Measurements from ENCODE around the gene HAND2.

Gene HAND2

DNA sequence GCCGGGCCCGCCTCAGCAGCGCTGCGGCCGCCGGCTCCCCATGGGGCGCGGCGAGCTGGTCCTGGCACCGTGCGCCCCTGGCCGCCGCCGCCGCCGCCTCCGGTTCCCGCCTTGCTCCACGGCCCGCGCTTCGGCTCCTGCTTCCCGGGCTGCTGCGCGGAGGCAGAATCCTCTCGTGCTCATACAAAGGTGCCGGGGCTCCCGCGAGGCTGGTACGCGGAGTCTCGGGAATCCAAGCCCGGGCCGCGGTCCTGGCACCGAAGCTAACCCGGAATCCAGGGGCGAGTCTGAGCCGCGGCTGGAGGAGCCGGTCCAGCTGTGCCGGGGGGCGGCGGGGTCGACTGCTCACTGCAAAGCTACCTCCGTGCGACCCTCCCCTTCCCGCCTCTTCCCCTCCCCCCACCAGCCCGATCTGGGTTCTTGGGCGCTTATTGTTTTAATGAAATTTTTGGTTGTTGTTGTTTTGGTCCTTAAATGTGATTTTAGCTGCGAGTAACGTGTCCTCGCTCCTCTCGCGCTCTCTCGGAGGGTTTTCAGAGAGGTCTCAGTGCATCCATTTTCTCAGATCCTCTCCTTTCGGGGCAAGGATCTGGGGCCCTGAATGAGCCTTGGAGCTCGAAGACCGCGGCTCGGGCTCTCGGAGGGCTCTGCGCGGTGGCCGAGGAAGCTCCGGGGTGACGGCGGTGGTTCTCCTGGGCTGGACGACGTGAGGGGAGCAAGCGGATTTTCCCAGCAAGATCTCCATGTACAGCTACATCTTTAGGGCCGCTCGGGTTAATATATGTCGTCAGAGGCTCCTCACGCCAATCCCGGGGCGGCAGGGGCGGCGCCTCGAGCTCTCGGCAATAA is at the start of gene HAND2:
Gene HAND2 (minus strand): TSS at position 753 of the 849 bp plus-strand sequence. CDS start 940 bp downstream, outside the sequence.
- peak; percentile 24 for DNase-seq

DNA sequence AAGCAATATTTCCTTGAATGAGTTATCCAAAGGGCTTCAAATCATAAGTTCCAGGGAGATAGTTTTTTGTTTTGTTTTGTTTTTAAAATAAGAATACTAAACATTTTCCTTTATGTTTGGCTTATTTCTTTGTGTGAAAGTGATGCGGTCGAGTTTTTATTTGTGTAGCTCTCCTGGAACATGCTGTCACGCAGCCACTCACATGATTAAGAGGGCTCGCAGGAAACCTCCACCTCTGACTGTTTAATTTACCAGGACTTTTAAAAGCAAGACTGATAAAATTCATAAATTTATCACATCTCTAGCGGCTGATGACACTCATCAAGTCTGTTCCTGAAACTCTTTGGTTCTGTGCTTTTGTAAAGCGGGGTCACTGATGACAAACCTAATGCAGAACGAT is 48.9 kb upstream of the HAND2 start:
- no peak for DNase-seq

DNA sequence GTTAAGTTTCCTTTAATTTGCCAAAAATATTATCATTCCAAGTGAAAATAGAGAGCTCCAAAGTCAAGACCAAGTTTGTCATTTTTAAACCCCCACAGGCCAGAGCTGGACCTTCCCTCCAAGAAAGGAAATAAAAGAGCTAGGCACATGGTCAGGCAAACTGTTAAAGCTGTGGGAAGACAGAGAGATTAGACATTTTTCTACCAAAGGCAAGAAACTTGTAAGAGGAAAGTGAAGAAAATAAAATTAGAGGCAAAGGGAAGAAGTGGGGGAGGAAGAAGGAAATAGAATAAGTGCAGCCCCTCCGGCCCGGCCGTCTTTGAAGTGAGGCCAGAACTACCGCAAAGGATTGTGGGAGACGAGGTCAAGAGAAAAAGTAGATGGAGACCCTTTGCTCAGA is 47.9 kb upstream of the HAND2 start:
- DNase-seq: no peak

DNA sequence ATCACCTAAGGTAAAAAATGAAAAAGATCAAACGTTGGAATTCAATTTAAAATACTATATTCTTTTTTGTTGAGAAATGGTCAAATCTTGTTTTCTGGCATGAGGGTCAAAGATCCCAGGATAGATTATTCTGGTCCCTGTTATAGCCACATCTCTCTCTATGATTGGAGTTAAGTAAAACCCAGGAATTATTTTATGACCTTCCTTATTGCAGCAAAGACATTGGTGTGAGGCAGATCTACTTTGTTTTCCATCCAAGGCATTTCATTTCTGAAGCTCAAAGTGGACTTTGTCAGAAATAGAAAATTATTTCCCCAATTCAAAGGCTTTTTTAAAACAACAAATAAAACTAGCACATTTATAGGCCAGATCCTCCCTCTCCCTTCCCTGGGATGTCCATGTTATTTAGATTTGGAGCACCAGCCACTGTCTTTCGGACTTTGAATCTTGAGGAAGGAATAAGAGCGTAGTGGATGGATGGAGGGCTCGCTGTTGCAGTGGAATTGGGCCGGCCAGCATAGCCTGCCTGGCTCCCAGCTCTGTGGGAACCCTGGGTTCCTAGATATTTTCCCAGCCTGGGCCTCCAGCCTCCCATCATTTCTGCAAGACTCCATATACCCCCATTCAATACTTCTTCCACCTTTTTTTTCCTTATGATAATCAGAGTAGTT is 45.6 kb upstream of the HAND2 start:
- DNase-seq: no peak

DNA sequence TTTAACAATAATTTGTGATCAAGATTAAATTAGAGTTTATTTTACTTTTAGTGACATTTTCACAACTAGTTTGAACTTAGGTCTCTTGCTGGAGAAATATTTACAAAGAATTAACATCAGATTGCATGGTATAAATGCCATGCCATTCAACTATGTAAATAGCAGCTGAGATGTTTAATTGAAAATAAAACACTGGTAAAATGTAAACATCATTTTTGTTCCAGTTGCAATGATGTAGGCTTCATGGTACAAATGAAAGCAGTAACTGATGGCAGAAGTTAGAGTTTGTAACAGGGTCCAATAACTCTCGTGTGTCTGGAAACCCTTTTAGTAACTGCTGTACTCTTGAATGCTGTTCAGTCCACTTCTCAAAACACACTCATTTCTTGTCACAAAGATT is 43.7 kb upstream of the HAND2 start:
- no peak for DNase-seq

DNA sequence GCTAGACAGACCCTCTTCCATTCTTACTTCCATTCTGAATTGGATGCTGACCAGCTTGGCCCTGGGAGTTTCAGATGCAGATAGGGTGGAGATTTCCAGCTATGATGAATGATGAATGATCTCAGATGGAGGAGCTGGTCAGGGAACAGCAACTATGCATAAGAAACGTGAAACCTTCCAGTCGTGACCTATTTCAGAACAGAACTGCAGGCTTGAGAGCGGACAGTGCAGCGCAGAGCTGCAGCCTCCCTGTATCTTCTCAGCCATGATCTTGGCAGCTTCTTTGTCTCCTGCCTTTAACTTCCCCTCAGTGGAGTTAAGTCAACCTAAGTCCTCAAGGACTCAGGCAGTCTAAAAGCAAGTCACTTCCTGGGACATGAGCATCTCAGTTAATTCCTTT is 43.3 kb upstream of the HAND2 start:
- no peak for DNase-seq

DNA sequence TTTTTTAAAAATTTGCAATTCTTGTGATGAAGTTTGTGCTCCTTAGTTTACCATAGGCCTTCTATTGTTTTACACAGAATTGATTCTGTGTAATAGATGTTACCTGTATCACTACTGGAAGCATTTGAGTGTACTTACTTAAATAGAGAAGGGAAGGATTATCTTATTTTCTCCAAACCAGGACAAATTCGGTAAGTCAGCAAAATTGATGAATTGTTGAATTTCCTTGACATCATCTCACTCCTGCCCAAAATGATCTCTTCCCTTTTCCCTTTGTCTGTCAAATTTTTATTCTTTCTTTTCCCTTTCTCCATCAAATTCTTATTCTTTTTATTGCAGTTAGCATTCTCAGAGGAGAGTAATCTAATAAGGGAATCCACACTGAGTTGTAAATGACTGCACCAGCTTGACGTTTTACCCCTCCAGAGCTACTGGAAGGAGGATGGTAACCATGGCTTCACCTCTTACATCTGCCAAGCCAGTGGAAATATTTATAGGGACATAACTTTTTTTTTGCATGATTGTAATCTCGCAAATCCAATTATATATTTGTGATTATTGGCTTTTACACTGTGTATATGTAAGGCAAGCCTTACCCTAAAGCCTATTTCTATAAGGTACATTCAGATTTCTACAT is 42.6 kb upstream of the HAND2 start:
- DNase-seq: no peak

DNA sequence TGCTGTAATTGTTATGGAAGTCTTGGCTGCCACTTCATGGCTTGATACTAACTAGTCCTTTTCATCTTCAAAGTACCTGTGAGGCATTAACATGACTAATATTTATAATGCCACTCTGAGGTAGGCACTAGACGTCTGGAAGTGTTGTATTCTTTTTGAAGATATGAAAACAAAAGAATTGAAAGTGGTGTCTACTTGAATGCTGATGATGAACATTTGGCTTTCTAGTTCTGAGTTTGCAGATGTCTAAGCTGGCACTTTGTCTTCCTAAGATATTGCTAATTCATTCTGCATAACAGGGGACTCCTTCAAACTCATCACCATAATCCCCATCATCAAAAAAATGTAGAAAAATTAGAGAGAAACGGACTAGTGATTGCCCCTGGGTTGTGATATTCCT is 41.6 kb upstream of the HAND2 start:
- no peak for DNase-seq

DNA sequence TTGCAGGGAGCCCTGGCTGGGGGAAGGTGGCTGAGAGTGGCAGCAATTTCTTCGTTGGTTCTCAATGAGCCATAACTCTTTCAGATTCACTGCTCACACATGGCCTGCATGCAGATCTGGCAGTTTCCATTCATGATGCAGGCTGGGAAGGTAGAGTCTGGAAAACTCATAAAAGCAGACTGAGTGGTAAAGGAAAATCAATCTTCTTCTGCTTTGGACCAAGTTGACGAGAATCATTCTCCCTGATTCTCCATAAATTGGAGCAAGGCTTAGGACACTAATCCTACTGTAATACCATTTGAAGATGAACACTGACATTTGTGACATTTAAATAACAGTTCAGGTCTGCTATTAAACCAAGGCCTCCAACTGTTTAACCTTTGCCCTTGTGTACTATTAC is 35.3 kb upstream of the HAND2 start:
- DNase-seq: no peak

DNA sequence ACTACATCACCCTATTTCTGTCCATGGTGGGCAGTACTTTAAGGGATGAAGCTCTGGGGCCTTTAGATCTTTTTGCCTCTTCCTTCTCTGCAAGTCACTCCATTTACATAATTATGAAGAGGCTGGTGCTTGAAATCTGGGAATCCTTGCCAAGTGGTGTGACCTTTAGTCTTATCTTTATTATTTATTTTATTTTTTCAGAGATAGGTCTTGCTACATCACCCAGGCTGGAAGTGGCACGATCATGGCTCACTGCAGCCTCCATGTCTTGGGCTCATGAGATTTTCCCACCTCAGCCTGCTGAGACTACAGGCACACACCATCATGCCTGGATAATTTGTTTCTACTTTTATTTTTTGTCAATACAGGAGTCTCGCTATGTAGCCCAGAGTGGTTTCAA is 34.4 kb upstream of the HAND2 start:
- DNase-seq: no peak

DNA sequence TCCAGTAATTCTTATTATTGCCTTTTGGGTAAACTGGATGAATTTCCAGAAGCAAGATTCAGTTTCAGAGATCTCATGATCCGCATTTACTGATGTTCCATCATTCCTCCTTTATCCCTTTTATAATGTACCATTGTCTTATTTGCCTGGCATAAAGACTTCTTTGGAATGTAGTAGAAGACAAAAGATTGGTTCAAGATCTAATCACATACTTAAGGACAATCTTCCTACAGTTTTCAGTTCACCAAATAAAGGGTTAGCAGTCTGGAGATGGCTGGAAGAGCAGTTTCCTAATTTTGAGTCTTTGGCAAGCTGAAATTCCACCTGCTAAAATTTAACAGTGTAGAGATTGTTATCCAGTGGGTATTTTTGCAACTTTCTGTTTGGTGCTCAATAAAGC is 30.9 kb upstream of the HAND2 start:
- no peak for DNase-seq

DNA sequence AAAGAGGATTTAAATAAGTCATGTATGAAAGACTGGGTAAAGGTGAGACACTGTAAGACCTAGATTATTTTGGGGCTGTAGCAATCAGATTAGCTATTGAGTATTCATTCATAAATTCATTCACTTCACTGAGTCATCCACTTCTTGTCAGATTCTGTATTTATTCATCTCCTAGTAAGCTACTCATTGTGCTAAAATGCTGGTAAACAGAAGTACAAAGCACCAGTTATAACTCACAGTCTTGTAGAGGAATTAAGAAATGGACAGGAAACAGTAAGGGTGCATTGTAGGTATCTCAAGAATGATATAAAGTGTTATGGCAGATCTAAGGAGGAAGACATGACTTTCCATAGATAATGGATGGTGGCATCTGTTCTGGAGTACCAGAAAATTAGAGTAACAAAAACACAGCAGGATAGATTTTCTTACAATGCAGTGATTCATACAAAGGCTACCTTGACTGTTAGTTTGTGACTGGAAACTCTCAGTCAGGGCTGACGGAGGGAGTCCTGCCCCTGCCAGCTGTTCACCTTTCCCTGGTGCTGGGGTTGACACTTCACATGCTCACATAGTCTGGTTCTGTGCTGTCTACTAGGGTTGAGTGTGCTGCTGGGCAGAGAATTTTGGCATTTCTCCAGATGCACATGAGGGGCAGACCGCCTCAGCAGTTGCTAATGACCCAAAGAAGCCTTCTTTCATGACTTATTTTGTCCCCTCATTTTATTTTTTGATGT is 26.5 kb upstream of the HAND2 start:
- no peak for DNase-seq

DNA sequence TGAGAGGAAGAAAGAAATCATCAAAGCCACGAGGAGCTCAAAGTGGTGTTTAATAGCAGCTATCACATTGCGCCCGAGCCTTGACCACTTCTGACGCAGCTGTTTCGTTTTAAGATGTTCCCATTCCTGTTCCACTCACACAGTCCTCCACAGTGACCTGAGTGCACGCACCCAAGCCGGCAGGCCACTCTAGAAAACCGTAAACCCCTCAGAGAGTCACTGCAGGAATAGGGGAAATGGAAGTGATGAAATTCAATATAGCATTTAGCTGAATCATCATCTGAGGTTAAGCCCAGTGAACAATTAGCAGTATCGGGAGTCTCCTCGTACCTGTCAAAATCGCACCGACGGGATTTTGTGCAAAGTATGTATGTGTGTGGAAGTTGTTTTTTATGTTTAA is 17.9 kb upstream of the HAND2 start:
- no peak for DNase-seq

DNA sequence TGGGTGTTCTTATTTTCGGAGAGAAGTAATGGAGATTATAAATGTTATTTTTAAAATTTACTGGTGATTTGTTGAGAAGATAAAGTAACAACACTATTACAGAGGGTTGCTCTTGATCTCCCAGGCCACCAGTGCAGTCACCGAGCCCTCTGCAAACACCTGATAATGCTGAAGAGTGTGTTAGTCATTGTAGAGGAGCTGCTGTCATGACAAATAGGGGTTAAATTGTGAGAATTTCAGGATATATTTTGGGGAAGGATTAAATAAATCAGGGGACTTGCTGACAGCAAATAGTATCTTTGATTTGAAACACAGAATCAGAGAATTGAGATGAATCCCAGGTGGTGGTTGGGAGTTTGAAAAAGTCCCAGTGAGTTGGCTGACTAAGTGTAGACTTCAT is 16.7 kb upstream of the HAND2 start:
- no peak for DNase-seq

DNA sequence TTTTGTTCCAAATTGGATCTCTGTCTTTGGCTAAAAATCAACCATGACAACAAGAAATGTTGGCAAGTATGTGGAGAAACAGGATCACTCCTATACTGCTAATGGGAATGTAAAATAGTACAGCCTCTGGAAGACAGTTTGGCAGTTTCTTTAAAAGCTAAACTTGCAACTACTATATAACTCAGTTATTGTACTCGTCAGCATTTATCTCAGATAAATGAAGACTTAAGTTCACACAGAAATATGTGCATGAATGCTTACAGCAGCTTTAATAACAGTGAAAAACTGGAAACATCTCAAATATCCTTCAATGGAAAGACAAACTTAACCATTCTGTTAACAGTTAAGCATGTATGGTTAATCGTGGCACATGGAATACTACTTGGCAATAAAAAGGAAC is 15.4 kb upstream of the HAND2 start:
- DNase-seq: no peak

DNA sequence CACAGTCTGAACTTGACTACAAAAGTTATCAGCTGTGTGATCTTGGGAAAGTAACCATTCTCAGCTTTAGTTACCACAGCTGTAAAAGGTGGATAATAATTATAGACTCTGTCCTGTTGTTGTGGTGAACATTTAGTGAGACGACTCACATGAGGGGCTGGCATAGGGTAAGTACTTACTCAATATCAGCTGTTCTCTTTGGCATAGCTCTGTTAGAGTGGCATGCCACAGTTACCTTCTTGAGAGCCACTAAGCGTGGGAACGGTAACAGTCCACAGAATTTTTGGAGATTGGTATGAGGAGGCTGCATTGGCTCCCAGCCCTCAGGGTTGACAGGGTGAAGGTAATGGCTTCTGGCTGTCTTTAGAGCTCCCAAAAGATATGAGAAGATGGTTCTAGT is 13.2 kb upstream of the HAND2 start:
- DNase-seq: no peak

DNA sequence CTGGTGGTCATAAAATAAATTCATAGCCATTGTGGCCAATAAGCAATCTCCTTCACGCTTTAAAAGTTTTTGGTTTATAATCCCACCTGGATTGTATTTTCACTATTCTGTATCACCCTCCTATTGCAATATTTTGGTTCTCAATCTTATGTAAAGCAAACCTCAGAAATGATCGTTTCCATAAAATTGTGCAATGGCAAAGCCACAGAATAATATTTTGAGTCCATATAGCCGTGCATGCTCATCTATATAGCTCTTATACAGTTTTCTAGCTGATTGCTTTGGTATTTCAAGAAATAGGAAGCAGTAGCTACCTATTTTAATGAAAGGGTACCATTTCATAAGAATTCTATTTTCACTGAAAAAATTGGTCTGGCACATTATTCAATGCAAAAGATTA is 10.0 kb upstream of the HAND2 start:
- no peak for DNase-seq

DNA sequence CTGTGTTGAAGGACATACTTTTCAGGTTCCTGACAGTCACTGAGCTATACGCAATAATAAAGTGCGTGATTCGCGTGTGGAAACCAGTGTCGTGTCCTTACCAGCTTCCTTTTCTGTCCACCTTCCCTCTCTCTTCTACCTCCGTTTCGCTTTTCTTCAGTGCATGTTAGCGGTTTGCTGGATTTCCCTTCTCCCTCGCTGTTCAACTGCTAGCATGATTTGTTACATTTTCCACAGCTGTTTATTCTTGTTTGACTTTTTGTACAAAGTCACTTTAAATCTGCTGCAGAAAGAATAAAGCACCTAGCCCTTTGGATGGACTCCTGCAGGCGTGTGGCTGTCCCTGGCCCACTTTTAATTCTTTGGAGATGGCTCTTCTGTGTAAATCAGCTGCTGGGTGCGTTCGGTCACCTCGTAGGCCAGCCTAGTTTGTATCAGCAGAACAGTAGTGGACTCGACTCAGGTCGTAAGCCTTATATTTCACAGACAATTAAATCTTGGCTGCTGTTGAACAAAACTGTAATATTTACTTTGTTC is 8.9 kb upstream of the HAND2 start:
- no peak for DNase-seq

DNA sequence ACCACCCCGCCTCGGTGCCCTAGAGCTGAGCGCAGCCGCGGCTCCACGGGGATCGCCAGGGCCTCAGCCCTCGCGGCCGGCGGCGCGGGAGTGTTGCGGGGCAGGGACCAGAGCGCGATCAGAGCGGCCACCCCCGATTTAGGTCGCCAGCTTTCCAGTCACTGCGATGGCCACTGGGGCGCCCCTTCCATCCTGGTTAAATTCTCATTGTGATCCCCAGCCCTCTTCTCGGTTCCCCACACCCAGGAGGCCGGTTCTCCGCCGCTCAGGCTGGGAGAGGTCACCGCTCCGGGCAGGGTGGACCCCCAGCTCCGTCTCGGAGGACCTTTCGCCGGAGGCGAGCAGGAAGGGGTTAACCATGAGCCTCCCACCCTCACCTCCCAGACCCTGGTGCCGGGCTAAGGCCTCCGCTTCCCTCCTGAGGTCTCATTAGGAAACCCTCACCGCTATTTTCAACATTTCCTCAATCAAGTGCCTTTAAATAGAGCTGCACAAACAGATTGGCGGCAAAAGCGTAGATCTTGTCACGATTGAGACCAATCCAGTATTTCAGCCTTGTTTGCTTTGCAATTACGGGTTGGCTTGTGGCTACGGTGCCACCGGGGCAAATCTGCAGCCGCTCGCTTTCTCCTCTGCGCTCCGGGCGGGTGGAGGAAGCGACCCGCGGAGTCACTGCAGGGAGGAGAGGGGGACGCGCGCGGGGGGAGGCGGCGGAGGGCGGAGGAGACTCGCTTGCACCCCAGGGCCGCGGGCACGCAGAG is 8.3 kb upstream of the HAND2 start:
- peak; percentile 68 for DNase-seq

DNA sequence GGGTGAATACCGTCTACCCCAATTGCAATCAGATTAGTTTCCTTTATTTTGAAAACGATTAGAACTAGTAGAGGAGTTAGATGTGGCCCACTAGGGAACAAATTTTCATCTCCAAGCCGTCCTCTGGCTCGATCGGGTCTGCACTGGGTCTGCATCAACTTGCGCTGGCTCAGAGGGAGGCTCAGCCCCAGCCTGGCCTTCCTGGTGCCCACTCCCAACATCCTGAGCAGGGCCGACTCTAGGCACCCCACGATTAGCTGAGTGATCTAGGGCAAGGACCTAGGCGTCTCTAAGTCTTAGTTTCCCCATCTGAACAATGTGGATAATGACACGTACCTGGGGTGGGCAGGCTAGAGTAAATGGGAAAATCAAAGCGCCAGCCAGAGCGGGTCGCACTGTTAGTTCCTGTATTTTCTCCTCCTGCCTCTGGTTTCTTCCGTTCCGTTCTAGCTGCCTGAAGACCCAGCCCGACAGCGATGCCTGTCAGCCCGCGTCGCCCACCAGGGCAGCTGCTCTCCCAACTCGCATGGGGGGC is 7.7 kb upstream of the HAND2 start:
- DNase-seq: no peak

DNA sequence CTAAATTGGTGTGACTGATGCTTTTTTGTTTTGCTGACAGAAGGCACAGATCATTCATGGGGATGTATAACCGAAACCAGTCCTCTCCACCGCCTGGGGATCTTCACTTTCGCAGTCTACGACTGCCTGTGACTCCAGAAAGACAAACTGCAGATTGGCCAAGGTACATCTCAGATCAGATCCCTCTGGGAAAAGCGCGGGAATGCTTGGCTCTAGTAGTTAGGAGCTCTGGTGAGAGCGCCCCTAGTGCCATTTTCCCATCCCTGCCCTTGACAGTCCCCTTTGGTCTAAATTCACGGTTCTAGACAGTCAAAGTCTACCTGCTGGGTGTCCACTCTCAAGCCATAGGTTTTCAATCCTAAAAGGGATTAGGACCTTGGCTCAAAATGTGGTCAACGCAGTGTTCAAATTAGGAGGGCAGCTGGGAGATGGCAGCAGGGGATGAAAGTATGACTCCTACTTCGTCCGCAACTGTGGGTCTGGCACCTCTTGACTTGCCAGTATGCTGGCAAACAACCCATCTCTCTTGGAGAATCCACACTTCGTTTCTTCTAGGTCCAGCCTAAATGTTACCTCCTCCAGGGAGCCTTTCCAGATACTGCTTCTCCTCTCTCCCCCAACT is 6.9 kb upstream of the HAND2 start:
- no peak for DNase-seq

DNA sequence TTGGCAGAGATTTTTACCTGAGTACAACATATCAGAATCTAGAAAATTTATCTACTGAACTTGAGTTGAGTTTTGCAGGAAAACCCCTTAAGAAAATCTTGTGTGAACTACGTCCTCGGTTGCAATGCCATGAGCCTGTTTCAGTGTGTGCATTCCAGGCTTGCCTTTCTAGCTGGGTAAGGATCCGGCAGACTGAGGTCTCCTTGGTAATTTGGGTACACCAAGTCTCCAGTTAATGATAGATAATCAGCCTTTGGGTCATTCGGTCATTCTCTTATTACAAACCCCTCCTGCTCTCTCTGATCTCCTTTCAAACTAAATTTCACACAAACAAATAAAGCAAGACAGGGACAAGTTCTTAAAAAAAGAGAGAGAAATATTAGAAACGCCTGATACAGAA is 5.9 kb upstream of the HAND2 start:
- DNase-seq: no peak
